ENCODE data around the gene MRPL44. TPM values are rescaled to one million over a fixed set of nuclear protein-coding genes. Genes with fewer than 3 reads are reported as not detected.

MRPL44 gene
- total RNA-seq, 2 donors from 2014 or later, result 11.5 to 21.0 TPM

GRCh38 chr2:223915071-223915470 is 42.2 kb upstream of the MRPL44 start:
- TF ChIP-seq POLR2A (IDR thresholded peaks at IDR 0.05), result no peak
- TF ChIP-seq, protein P1, sequence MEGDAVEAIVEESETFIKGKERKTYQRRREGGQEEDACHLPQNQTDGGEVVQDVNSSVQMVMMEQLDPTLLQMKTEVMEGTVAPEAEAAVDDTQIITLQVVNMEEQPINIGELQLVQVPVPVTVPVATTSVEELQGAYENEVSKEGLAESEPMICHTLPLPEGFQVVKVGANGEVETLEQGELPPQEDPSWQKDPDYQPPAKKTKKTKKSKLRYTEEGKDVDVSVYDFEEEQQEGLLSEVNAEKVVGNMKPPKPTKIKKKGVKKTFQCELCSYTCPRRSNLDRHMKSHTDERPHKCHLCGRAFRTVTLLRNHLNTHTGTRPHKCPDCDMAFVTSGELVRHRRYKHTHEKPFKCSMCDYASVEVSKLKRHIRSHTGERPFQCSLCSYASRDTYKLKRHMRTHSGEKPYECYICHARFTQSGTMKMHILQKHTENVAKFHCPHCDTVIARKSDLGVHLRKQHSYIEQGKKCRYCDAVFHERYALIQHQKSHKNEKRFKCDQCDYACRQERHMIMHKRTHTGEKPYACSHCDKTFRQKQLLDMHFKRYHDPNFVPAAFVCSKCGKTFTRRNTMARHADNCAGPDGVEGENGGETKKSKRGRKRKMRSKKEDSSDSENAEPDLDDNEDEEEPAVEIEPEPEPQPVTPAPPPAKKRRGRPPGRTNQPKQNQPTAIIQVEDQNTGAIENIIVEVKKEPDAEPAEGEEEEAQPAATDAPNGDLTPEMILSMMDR (IDR thresholded peaks at IDR 0.05), result no peak
- Histone ChIP-seq H3K4me1 (peaks cover 5% of the 10 kb centered on the region), H3K36me3 (replicated peaks in 1 of 2; ENCODE audit: insufficient read depth in 1 of 2, low read depth in 2 of 2) (no peaks in the 10 kb centered on the region), H3K4me3 (no peak overlapping the region), H3K27me3 (no peaks in the 10 kb centered on the region), H3K27ac (no peak overlapping the region), H3K9me3 (no peaks in the 10 kb centered on the region)
- ATAC-seq (no peak), DNase-seq (no peak)
- WGBS, 2 donors, result 87 to 96% methylated on average over 3 of the region's 3 CpGs
- intact Hi-C loops (cut with DNase I), result no loop called here

- TF ChIP-seq POLR2A (IDR thresholded peaks at IDR 0.05), result no peak
- TF ChIP-seq, protein P1 (IDR thresholded peaks at IDR 0.05), result no peak
- intact Hi-C loops (cut with DNase I), result no loop called here
- whole genome bisulfite sequencing, 2 donors, result 93 to 94% methylated on average over 8 of the region's 8 CpGs
- Histone ChIP-seq H3K4me3 (no peak overlapping the region), H3K4me1 (no peaks in the 10 kb centered on the region), H3K9me3 (no peaks in the 10 kb centered on the region), H3K27ac (no peak overlapping the region), H3K27me3 (no peaks in the 10 kb centered on the region), H3K36me3 (replicated peaks in 1 of 2; ENCODE audit: insufficient read depth in 1 of 2, low read depth in 2 of 2) (no peaks in the 10 kb centered on the region)
- no peak for DNase-seq
- ATAC-seq, result no peak
These were observed 40.9 kb upstream of the MRPL44 start for GRCh38 chr2:223916181-223916920.

DNA sequence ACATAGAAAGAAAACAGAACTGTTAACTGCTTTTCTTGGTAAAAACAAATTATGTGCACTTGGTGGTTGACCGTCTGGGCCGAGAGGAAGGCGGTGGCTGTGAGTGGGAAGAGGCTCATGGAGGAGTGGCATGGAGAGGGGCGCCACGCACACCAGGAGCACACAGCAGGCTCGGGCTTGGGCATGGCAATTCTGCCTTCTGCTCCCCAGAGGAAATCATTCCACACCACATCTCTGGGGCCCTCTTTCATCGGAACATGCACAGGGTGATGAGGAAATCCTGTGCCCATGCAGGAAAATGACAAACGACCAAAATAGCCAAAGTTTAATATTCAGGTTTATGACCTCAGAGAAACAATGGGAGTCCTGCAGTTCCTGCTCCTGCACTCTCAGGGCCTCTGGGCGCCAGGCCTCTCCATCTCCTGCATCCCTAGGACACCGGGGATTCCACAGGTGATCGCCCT is 38.6 kb upstream of the MRPL44 start:
- intact Hi-C loops (cut with DNase I), result no loop called here
- no peak for TF ChIP-seq POLR2A (IDR thresholded peaks at IDR 0.05)
- TF ChIP-seq, protein P1 (IDR thresholded peaks at IDR 0.05), result no peak
- Histone ChIP-seq H3K4me3 (no peak overlapping the region), H3K9me3 (no peaks in the 10 kb centered on the region), H3K27ac (no peak overlapping the region), H3K4me1 (peaks cover 12% of the 10 kb centered on the region), H3K36me3 (replicated peaks in 1 of 2; ENCODE audit: insufficient read depth in 1 of 2, low read depth in 2 of 2) (no peaks in the 10 kb centered on the region), H3K27me3 (no peaks in the 10 kb centered on the region)
- ATAC-seq (no peak), DNase-seq (no peak)
- 78 to 88% methylated on average over 11 of the region's 11 CpGs for WGBS, 2 donors

DNA sequence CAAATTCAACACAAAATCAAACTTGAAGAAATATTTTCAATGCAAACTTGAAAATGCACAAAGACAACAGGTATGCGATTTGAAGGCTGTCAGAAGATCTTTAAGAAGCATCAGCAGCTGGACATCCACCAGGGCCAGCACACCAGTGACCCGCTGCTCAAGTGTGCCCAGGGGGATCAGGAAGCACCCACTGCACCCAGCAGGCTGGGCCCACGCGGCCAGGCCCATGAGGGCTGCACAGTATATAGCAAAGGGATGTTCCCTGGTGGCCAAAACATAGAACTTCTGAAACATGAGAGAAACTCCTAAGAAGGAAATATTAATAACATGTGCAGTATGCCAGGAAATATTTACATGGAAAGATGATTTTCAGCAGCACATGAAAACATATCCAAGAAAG is 37.2 kb upstream of the MRPL44 start:
- H3K4me1 ChIP-seq, result peaks cover 12% of the 10 kb centered on the region
- WGBS, 2 donors, result 90 to 97% methylated on average over 4 of the region's 4 CpGs
- no peak overlapping the region for H3K27ac ChIP-seq
- H3K9me3 ChIP-seq, result no peaks in the 10 kb centered on the region
- DNase-seq, result no peak
- no peaks in the 10 kb centered on the region for H3K27me3 ChIP-seq
- no peak for ATAC-seq
- H3K36me3 ChIP-seq (replicated peaks in 1 of 2; ENCODE audit: insufficient read depth in 1 of 2, low read depth in 2 of 2), result no peaks in the 10 kb centered on the region
- TF ChIP-seq, protein P1 (IDR thresholded peaks at IDR 0.05), result no peak
- TF ChIP-seq POLR2A (IDR thresholded peaks at IDR 0.05), result no peak
- intact Hi-C loops (cut with DNase I), result no loop called here
- H3K4me3 ChIP-seq, result no peak overlapping the region

DNA sequence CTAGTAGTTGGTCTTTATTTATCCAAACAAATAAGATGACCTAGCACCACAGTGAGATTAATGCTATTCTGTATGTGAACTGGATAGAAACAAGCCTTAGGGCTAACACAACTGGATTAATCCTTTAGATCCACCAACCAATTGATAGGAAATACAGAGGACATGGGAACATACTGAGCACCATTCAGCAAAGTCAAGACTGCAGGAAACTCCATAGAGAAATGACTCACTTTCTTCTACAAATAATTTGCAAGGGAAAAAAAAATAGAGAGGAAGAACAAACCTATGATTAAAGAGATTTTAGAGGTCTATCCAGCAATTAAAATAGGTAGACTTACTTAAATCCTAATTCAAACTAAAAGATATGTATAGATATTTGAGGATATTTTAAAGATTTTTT is 36.1 kb upstream of the MRPL44 start:
- intact Hi-C loops (cut with DNase I), result no loop called here

More for the DNA sequence above, 36.1 kb upstream of the MRPL44 start:
- DNase-seq (no peak), ATAC-seq (no peak)
- no peaks in the 10 kb centered on the region for H3K27me3 ChIP-seq
- TF ChIP-seq POLR2A (IDR thresholded peaks at IDR 0.05), result no peak
- TF ChIP-seq, protein P1 (IDR thresholded peaks at IDR 0.05), result no peak
- no peak overlapping the region for H3K4me3 ChIP-seq
- H3K36me3 ChIP-seq (replicated peaks in 1 of 2; ENCODE audit: insufficient read depth in 1 of 2, low read depth in 2 of 2), result no peaks in the 10 kb centered on the region
- H3K9me3 ChIP-seq, result no peaks in the 10 kb centered on the region
- peaks cover 12% of the 10 kb centered on the region for H3K4me1 ChIP-seq
- H3K27ac ChIP-seq, result no peak overlapping the region
